Esophagus mucosa (tissue), 1 donor: ENCODE measurements around the gene INTS15. TPM values are rescaled to one million over a fixed set of nuclear protein-coding genes. Genes with fewer than 3 reads are reported as not detected.
"Not testable (repeated sequence)": the region's sequence is repeated elsewhere in the genome, so short reads cannot be mapped to it uniquely, and the experiment has no call there.

ENCODE experiments used
- ATAC-seq: fragments of 200-7000 bp; cut with Tn5 transposase; one replicate; pipeline ENCODE4 v1.9.1; 2020
- total RNA-seq: library from RNA; stranded (reverse); gene quantifications from one replicate; pipeline ENCODE4 v1.2.4, GENCODE V29; 2023
- donor health status: DM: yes; HTN: yes; CAD: no.

The INTS15 gene
- total RNA-seq: 13.7 TPM

DNA sequence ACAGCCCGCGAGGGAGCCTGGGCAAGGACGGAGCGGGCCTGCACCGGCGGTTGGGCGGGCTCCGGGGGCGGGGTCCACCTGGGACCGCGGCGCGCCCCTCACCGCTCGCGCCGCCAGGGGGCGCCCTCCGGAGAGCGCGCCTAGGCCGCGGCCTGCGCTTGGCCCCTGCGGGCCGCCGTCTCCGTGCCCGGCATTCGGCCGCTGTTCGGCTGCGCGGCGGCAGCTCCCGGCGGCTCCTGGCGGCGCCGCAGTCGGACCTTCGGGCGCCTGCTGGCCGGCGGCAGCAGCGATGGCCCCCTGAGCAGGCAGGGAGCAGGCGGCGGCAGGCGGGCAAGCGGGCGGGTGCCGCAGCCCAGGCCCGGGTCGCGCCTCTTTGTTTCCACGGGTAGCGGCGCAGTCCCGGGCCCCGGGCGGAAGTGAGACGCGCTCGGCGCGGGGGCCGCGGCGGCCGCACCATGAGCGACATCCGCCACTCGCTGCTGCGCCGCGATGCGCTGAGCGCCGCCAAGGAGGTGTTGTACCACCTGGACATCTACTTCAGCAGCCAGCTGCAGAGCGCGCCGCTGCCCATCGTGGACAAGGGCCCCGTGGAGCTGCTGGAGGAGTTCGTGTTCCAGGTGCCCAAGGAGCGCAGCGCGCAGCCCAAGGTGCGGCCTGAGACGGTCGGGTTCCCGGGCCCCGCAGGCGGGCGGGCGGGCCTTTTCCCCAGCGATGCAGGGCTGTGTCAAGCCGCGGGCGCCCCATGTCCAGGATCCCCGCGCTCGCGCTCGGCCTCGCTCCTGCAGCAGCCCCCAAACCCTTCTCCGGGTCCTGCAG lies at the start of gene INTS15:
Gene INTS15, plus strand, starts transcription at position 193 of the 816 bp plus-strand sequence. Its CDS starts 263 bp downstream, at position 456.
- peak; percentile 98 for ATAC-seq

DNA sequence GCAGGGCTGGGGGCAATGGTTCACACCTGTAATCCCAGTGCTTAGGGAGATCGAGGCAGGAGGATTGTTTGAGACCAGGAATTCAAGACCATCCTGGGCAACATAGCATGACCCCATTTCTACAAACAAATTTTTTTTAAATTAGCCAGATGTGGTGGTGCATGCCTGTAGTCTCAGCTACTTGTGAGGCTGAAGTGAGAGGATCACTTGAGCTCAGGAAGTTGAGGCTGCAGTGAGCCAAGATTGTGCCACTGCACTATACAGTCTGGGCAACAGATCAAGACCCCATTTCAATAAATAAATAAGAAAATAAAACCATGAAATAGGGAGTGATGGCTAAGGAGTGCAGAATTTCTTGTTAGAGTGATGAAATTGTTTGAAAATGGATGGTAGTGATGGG lies 47.5 kb upstream of the INTS15 start:
- ATAC-seq: no peak

DNA sequence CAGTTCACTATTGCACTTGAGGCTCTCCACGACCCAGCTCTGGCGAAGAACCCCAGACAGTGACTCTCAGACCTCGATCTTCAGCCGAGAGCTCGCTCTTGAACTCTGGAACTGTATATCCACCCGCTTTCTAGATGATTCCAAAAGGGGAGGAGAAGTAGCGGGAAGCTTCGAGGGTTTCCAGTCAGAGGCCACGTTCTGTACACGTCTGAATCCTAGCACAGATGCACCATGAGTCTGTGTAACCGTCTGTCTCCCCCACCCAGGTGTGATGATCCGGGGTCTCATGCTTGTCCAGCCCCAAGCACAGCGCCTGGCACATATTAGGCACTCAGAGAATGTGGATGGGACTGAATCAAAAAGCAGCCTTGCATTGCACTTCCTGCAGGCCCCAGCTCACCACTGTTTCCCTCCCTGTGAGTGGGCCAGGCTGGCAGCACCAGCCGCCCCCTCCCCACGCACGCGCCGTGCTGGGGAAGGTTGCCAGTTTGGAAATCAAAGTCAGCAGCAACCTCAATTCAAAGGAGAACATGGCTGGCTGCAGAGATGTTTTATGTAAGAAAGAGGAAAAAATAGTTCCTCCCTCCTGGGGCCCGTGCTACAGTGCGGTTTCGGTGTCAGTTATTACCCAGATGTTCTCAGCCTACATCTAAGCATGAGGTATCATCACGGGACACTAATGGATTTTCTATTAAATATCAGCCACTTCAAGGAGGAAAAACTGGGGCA lies 44.3 kb upstream of the INTS15 start:
- no peak for ATAC-seq

DNA sequence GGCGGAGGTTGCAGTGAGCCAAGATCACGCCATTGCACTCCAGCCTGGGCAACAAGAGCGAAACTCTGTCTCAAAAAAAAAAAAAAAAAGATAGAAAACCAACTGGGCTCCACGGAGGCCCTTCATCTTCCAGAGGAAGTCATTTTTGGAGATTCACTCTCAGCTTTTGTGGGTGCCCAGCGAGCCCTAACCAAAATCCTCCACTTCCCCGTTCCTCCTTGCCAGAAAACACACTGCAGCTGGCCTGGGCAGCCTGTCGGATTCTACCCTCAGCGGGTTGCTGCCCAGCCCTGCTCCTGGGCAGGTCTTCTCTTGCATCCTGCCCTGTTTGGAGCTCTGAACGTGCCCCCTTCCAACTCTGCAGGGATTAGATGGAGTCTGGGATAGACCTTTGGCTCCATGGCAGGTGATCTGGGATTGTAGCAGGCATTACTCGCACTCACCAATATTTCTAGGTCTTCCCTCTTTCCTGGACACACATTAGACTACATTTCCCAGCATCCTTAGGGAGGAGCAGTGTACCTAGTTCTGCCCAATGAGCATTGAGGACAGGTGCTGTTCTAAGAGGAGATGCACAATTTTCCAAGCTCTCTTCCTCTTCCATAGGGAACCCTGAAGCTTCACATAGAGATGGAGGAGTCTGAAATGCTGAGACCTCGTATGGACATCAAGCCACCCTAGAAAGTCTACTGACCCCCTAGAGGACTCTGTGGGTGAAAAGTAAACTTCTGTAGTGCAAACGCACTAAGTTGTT lies 43.1 kb upstream of the INTS15 start:
- ATAC-seq: peak; percentile 59

DNA sequence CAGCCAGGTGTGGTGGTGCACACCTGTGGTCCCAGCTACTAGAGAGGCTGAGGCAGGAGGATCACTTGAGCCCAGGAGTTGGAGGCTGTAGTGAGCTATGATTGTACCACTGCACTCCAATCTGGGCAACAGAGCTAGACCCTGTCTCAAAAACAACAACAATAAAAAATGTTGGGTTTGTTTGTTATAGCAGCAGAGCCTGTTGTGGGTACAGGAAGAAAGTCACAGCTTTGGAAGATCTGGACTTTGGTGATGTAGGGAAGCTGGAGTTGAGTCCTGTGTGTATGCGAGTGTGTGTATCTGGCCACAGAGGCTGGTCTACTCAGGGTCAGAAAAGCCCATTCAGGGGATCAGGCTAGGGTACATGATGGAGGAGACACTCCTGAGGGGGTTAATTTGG lies 42.4 kb upstream of the INTS15 start:
- no peak for ATAC-seq

DNA sequence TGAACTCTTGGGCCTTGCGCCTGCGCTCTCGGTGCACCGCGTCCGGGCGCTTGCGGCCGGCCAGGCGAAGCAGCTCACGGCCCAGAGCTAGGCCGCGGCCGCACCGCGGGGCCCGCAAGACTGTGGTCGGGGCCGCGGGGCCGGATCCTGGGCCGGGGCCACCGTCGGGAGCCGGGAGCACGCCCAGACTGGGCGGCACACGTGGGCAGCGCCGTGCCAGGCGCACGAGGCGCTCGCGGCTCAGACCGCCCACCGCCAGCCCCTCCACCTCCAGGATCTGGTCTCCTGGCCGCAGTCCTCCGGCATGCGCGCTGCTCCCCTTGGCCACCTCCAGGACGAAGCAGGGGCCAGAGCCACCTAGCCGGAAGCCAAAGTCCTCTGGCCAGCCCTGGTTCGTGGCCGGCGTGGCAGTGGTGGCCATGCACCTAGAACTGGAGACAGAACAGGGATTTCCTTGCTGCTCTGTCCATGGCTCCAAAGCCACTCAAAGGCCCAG lies 38.8 kb upstream of the INTS15 start, which contains the start of gene GRID2IP:
Gene GRID2IP, minus strand, starts transcription at position 446 of the 496 bp plus-strand sequence. Its CDS starts 25 bp downstream, at position 421.
- ATAC-seq: no peak

DNA sequence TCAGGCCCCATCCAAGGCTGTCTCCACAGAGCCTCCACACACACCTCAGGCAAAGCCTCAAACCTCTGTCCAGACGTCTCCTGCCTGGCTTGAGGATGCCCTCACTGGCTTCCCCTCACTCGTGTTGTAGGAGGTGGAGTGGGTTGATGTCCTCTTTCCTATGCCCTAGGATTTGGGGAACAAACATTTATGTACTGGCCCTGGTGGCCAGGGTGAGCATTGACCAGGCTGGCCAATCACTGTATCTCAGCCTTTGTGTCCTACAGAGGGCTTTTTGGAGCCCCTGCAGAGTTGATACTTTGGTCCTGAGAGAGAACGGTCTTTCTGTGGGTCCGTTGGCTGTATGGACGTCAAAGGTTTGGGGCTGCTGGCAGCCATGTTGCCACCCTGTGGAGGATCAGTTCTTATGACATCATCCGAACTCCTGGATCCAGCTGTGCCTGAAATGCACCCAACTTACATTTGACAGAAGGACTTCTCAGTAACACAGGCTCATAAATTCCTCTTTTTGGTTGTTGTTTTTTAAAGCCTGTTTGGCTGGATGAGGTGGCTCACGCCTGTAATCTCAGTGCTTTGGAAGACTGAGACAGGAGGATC lies 36.3 kb upstream of the INTS15 start:
- ATAC-seq: no peak

DNA sequence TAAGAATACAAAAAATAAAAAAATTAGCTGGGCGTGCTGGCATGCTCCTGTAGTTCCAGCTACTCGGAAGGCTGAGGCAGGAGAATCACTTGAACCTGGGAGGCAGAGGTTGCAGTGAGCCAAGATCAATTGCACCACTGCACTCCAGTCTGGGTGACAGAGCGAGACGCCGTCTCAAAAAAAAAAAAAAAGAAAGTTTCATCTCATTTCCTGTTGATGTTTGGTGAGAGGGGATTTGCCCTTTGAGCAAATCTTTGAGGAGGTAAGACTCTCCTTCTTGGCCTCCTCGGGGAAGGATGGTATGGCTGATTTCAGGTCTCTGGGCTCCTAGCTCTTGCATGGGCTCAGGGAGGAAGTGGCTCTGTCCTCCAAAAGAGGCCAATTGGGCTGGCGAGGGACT lies 35.0 kb upstream of the INTS15 start:
- ATAC-seq: no peak

DNA sequence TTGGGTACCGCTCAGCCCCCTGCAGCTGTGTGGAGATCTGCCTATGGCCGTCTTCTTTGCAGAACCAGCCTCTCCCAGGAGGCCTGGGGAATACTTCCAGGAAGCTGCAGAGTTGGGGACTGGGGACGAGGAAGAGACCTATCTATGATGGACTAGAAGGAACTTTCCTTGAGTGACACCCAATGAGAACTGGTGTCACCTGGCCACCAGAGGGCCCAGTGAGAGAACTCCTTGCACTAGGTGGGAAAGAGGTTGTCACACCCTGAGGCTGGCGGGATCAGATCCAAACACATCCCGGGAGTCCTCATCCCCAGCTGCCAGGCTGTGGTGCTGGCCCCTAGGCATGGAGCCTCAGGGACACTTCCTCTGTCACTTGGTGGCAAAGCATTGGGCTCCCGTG lies 33.6 kb upstream of the INTS15 start:
- no peak for ATAC-seq

DNA sequence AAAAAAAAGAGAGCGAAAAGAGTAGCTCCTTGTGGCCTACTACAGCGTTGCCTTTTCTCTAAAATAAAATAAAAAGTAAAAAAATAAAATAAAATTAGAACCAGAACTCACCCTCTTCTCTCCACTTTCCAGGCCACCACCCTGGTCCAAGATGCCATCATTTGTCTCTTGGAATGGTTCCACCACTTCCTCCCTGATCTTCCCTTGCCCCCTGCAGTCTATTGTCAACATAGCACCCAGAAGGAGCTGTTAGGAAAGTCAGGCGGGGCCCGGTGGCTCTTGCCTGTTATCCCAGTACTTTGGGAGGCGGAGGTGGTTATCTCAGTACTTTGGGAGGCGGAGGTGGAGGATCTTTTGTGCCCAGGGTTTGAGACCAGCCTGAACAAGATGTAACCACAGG lies 31.0 kb upstream of the INTS15 start:
- ATAC-seq: peak; percentile 43

DNA sequence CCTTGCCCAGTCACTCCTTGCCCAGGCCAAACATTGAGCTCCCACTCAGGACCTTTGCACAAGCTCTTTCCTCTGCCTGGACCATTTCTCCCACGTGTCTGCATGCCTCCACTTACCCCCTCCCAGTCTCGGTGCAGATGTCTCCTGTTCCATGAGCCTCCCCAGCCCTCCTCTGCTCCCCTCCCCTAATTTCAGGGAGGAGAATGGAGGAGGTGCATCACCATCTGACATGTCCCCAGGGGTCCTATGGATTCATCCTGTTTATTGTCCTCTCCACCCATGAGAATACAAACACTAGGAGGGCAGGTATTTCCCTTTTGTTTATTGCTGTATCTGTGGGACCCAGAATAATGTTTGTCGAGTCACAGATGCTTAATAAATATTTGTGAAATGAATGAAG lies 29.9 kb upstream of the INTS15 start:
- ATAC-seq: no peak

DNA sequence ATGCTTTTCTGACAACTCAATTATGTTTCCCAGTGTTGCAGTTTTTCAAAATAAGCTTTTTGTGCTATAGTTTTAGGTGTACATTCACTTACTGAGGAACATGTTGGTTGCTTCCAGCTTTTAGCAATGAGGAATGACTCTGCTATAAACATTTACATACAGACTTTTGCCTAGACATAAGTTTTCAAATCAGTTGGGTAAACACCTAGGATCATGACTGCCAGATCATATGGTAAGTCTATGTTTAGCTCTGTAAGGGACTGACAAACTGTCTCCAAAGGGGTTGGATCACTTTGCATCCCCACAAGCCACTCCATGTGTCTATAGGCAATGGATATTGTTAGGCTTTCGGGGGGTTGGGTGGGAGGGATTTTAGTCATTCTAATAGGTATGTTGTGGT lies 27.7 kb upstream of the INTS15 start:
- no peak for ATAC-seq

DNA sequence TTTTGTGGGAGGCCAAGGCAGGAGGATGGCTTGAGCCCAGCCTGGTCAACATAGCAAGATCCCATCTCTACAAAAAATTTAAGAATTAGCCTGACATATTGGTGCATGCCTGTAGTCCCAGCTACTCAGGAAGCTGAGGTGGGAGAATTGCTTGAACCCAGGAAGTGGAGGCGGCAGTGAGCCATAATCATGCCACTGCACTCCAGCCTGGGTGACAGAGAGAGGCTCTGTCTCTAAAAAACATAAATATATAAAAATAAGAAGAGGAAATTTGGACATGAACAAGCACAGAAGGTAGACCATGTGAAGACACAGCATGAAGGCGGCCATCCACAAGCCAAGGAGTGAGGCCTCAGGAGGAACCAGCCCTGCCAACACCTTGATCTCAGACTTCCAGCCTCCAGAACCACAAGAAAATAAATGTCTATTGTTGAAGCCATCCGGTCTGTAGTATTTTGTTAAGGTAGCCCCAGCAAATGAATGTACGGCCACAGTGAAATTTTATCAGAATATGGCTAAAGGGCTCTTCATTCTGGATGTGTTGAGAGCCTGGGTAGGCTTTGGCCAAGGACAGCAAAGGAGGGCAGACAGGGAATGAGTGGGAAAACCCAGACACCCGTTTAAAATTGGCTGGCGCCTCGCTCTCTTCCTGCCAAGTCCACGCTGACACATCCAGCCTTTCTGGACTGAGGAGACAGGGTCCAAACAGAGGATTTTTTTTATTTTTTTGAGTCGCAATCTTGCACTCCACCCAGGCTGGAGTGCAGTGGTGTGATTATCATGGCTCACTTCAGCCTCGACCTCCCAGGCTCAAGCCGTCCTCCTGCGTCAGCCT lies 25.7 kb upstream of the INTS15 start:
- ATAC-seq: no peak

DNA sequence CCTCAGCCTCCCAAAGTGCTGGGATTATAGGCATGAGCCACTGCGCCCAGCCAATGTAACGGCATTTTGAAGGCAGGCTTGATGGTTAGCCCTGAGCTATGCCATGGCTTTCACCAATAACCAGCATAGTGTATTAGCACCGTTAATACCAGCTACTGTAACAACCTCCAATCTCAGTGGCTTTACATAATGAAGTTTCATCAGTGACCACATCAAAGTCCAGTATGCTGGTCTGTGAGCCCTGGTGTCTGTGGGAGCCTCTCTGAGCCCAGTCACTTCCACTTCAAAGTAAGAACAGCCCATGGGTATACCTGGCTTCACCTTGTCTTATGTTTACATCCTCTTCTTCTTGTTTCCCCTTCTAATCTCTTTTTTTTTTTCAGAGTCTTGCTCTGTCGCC lies 24.2 kb upstream of the INTS15 start:
- no peak for ATAC-seq

DNA sequence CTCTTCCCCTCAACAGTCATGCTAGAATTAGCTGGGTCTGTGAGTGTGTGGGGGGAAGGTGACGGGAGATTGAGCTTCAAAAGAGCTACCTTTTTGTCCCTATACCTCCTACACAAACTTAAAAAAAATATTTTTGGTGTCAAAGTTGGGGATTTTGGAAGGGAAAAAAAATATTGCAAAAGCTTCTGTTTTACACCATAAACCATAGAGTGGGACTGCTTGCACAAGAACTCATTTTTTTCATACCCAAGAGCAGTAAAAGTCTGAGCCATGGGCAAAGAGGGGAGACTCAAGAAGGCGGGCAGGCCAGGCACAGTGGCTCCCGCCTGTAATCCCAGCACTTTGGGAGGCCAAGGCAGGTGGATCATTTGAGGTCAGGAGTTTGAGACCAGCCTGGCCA lies 21.9 kb upstream of the INTS15 start:
- no peak for ATAC-seq

DNA sequence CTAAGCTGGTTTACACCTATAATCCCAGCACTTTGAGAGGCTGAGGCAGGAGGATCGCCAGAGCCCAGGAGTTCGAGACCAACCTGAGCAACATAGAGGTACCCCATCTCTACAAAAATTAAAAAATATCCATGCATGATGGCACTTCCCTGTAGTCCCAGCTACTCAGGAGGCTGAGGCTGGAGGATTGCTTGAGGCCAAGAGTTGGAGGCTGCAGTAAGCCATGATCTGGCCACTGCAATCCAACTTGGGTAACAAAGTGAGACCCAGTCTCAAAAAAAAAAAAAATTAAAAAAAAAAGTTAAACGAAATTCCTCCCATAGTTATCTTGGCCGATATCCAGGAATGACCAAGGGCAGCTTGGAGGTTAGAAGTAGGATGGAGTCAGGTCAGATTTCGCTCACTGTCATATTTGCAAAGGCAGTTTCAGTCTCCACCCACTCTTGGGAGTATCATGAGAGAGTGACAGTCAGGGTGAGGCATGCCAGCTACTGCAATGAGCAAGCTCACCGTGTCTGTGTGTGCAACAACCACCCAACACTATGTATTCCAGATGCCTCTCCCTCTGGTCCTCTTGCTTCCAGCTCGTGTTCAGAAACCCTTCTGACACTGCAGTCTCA lies 18.6 kb upstream of the INTS15 start:
- peak; percentile 68 for ATAC-seq

DNA sequence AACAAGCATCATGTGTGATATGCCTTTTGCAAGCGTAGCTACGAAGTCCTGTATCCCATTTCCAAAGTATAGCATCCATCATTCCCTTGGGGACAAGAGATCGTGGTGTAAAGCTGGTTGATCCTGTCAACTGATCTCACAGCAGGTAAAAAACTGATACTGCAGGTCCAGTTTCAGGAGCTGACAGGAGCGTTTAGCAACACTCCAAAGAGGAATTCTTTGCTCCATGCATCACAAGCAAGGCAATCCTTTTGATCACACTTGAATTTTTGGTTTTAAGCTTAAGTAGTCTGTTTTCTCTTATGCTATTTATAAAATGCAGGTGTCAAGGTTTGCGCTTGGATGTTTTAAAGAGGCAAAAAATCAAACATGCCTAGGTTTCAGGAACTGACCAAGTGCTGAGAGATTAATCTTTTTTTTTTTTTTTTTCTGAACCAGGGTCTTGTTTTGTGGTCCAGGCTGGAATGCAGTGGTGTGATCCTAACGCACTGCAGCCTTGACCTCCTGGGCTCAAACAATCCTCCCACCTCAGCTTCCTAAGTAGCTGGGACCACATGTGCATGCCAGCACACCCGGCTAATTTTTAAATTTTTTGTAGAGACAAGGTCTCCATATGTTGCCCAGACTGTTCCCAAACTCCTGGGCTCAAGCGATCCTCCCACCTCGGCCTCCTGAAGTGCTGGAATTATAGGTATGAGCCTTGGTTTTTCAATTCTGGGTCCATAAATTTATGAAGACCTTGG lies 14.4 kb upstream of the INTS15 start:
- no peak for ATAC-seq

DNA sequence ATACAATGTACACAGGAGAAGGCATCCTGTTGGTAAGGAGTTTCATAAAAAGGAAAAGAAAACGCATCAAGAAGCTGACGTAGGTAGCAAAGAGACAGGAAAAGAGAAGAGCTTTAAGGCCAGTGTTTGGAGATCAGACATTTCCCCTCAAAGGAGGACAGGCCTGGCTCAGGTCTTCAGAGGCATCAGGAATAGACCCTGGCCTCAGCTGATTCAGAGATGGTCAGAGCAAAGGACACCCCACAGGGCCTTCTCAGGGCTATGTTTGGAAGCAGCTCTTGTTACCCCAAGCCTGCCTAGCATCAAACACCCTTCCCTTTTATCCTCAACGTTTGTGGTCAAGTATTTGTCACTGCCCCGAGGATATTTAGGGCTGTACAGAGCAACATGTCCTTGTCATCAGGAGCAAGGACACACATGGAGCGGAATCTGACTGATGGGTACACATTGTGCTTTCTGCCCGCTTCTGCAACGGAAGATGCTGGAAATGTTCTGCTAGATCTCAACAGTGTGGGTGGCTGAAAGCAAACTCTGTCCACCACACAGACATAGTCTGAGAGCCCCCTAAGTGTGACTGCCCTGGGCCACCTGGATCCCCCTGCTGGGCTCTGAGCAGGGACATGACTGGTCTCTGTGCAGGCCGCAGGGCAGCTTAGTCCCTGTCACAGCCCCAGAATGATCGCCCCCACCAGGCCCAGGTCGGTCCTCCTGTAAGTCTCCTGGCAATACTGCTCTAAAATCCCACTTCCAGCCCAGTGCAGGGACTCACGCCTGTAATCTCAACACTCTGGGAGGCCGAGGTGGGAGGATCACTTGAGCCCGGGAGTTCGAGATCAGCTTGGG lies 13.6 kb upstream of the INTS15 start:
- ATAC-seq: no peak

DNA sequence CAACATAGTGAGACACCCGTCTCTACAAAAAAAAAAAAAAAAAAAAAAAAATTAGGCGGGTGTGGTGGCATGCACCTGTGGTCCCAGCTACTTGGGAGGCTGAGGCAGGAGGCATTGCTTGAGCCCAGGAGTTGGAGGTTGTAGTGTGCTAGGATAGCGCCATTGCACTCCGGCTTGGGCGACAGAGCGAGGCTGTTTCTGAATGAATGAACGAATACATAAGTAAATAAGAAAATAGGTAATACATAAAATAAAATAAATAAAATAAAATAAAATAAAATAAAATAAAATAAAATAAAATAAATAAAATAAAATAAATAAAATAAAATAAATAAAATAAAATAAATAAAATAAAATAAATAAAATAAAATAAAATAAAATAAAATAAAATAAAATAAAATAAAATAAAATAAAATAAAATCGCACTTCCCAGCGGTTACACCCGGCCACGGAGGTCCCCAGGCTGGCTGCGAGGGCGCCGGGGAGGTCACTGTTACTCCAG lies 12.9 kb upstream of the INTS15 start:
- not testable (repeated sequence) for ATAC-seq
